ENCODE data around the gene TNRC18.

The TNRC18 gene

DNA sequence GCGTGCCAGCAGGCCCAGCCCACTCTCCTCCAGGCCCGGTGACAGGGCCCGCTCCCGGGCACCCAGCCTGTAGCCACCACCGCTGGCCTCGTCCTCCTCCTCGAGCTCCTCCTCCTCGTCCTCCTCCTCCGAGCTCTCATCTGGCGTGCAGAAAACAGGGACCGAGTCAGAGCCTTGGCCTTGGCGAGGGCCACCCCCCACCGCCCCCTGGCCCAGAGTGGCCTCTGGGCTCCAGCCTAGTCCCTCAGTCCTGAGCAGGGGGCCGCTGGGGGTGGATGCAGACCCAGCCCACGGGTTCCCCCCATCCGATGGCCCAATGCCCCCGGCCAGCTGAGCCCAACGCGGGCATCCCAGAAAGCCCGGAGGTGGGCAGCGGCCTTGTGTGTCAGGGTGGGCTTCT is 78.0 kb downstream of the TNRC18 start:
- Histone ChIP-seq H4K12ac (ENCODE audit: low read depth, low read length) (no peak overlapping the region), H3K4me2 (ENCODE audit: low read length) (no peak overlapping the region), H2BK5ac (ENCODE audit: low read depth, low read length, poor library complexity) (no peak overlapping the region), H3K27me3 (ENCODE audit: insufficient read depth, low read length) (no peaks in the 10 kb centered on the region), H4K8ac (ENCODE audit: low read depth, low read length) (no peak overlapping the region), H3K23ac (ENCODE audit: low read length) (no peak overlapping the region), H3K9me3 (ENCODE audit: insufficient read depth, low read depth, low read length) (peaks cover 13% of the 10 kb centered on the region), H3K27ac (ENCODE audit: low read depth, low read length) (no peak overlapping the region), H4K91ac (ENCODE audit: low read depth, low read length) (no peak overlapping the region), H2BK120ac (ENCODE audit: insufficient read depth, low read length, poor library complexity) (no peak overlapping the region), H3K18ac (ENCODE audit: low read length) (no peak overlapping the region), H3K4me3 (ENCODE audit: low read depth, low read length) (no peak overlapping the region), H3K4ac (ENCODE audit: low read depth, low read length) (no peak overlapping the region), H3K4me1 (ENCODE audit: control insufficient read depth in 1 of 2, insufficient read depth in 2 of 2, low read length in 2 of 2) (peaks cover 12 to 13% of the 10 kb centered on the region in 2 experiments), H3K79me1 (ENCODE audit: low read length) (peaks cover 2% of the 10 kb centered on the region), H2AK5ac (ENCODE audit: low read length) (no peak overlapping the region), H3K36me3 (ENCODE audit: control insufficient read depth in 1 of 2, insufficient read depth in 2 of 2, low read length in 2 of 2) (peaks cover 42 to 47% of the 10 kb centered on the region in 2 experiments), H2BK12ac (ENCODE audit: low read length) (no peak overlapping the region), H2AFZ (ENCODE audit: insufficient read depth, low read length, poor library complexity) (no peak overlapping the region), H3K9ac (ENCODE audit: low read length) (no peak overlapping the region), H3K14ac (ENCODE audit: low read length) (no peak overlapping the region), H3K79me2 (ENCODE audit: control insufficient read depth, insufficient read depth, low read length, poor library complexity) (no peaks in the 10 kb centered on the region)
- WGBS (ENCODE audit: extremely low coverage, insufficient coverage, insufficient read length): no CpG with 5 or more reads among the region's 21 CpGs
- no peak for DNase-seq

DNA sequence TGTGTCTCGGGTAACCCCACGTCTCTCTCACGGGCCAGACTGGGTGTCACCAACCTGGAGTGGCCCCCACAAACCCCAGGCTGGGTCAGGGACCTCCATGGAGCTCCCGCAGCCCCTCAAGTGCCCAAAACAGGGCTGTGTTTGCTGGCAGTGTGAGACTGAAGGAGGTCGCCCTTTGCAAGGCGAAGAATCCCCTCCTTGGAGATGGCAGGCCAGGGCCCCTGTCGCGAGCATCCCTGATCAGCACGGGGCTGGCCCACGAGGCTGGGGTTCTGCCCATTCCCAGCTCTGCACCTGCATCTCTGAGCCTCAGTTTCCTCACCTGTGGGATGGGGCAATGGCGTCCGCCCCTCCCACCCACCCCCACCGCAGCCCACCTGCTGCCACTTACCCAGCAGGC is 78.5 kb downstream of the TNRC18 start:
- H3K4me2 ChIP-seq (ENCODE audit: low read length): no peak overlapping the region
- peaks cover 2% of the 10 kb centered on the region for H3K79me1 ChIP-seq (ENCODE audit: low read length)
- H3K23ac ChIP-seq (ENCODE audit: low read length): no peak overlapping the region
- H2BK12ac ChIP-seq (ENCODE audit: low read length): no peak overlapping the region
- no peak overlapping the region for H2AK5ac ChIP-seq (ENCODE audit: low read length)
- H3K27ac ChIP-seq (ENCODE audit: low read depth, low read length): no peak overlapping the region
- no peak overlapping the region for H3K9ac ChIP-seq (ENCODE audit: low read length)
- H3K36me3 ChIP-seq (ENCODE audit: control insufficient read depth in 1 of 2, insufficient read depth in 2 of 2, low read length in 2 of 2): peaks cover 42 to 48% of the 10 kb centered on the region in 2 experiments
- H3K9me3 ChIP-seq (ENCODE audit: insufficient read depth, low read depth, low read length): peaks cover 13% of the 10 kb centered on the region
- H3K27me3 ChIP-seq (ENCODE audit: insufficient read depth, low read length): no peaks in the 10 kb centered on the region
- H4K8ac ChIP-seq (ENCODE audit: low read depth, low read length): no peak overlapping the region
- H2BK120ac ChIP-seq (ENCODE audit: insufficient read depth, low read length, poor library complexity): no peak overlapping the region
- H3K18ac ChIP-seq (ENCODE audit: low read length): no peak overlapping the region
- no peak overlapping the region for H4K12ac ChIP-seq (ENCODE audit: low read depth, low read length)
- H3K4ac ChIP-seq (ENCODE audit: low read depth, low read length): no peak overlapping the region
- no CpG with 5 or more reads among the region's 13 CpGs for WGBS (ENCODE audit: extremely low coverage, insufficient coverage, insufficient read length)
- no peak overlapping the region for H4K91ac ChIP-seq (ENCODE audit: low read depth, low read length)
- H3K4me3 ChIP-seq (ENCODE audit: low read depth, low read length): no peak overlapping the region
- H3K4me1 ChIP-seq (ENCODE audit: control insufficient read depth in 1 of 2, insufficient read depth in 2 of 2, low read length in 2 of 2): peaks cover 7 to 8% of the 10 kb centered on the region in 2 experiments
- no peak overlapping the region for H2AFZ ChIP-seq (ENCODE audit: insufficient read depth, low read length, poor library complexity)
- no peak overlapping the region for H3K14ac ChIP-seq (ENCODE audit: low read length)
- no peak for DNase-seq
- no peak overlapping the region for H2BK5ac ChIP-seq (ENCODE audit: low read depth, low read length, poor library complexity)
- no peaks in the 10 kb centered on the region for H3K79me2 ChIP-seq (ENCODE audit: control insufficient read depth, insufficient read depth, low read length, poor library complexity)

DNA sequence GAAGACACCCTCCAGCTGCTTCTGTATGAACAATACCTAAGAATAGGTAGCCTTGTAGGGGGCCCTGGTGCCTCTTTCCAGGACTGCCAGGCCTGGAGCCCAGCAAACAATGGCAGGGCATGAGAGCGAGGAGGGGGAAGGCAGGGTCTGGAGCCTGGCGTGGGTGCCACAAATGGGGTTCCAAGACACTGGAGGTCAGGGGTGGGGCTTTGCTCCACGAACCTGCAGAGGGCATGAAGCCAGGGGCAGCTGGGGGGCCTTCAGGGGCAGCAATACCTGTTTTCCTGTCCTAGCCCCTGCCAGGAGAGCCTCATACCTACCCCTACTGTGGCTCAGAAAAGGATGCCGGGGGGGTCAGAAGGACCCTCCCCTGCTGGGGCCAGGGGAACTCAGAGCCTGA is 79.3 kb downstream of the TNRC18 start:
- H2BK5ac ChIP-seq (ENCODE audit: low read depth, low read length, poor library complexity): no peak overlapping the region
- no peak overlapping the region for H3K18ac ChIP-seq (ENCODE audit: low read length)
- peaks cover 44 to 52% of the 10 kb centered on the region in 2 experiments for H3K36me3 ChIP-seq (ENCODE audit: control insufficient read depth in 1 of 2, insufficient read depth in 2 of 2, low read length in 2 of 2)
- no peak overlapping the region for H2AK5ac ChIP-seq (ENCODE audit: low read length)
- H3K4me3 ChIP-seq (ENCODE audit: low read depth, low read length): no peak overlapping the region
- no peak overlapping the region for H3K23ac ChIP-seq (ENCODE audit: low read length)
- no CpG with 5 or more reads among the region's 4 CpGs for WGBS (ENCODE audit: extremely low coverage, insufficient coverage, insufficient read length)
- DNase-seq: no peak
- H3K9ac ChIP-seq (ENCODE audit: low read length): no peak overlapping the region
- no peak overlapping the region for H2BK120ac ChIP-seq (ENCODE audit: insufficient read depth, low read length, poor library complexity)
- no peak overlapping the region for H2BK12ac ChIP-seq (ENCODE audit: low read length)
- no peak overlapping the region for H3K27ac ChIP-seq (ENCODE audit: low read depth, low read length)
- H3K4ac ChIP-seq (ENCODE audit: low read depth, low read length): no peak overlapping the region
- no peak overlapping the region for H4K91ac ChIP-seq (ENCODE audit: low read depth, low read length)
- H3K14ac ChIP-seq (ENCODE audit: low read length): no peak overlapping the region
- H3K27me3 ChIP-seq (ENCODE audit: insufficient read depth, low read length): no peaks in the 10 kb centered on the region
- no peaks in the 10 kb centered on the region for H3K79me1 ChIP-seq (ENCODE audit: low read length)
- no peak overlapping the region for H4K8ac ChIP-seq (ENCODE audit: low read depth, low read length)
- H4K12ac ChIP-seq (ENCODE audit: low read depth, low read length): no peak overlapping the region
- no peak overlapping the region for H2AFZ ChIP-seq (ENCODE audit: insufficient read depth, low read length, poor library complexity)
- peaks cover 13% of the 10 kb centered on the region for H3K9me3 ChIP-seq (ENCODE audit: insufficient read depth, low read depth, low read length)
- peaks cover 3 to 4% of the 10 kb centered on the region in 2 experiments for H3K4me1 ChIP-seq (ENCODE audit: control insufficient read depth in 1 of 2, insufficient read depth in 2 of 2, low read length in 2 of 2)
- H3K79me2 ChIP-seq (ENCODE audit: control insufficient read depth, insufficient read depth, low read length, poor library complexity): no peaks in the 10 kb centered on the region
- H3K4me2 ChIP-seq (ENCODE audit: low read length): no peak overlapping the region

DNA sequence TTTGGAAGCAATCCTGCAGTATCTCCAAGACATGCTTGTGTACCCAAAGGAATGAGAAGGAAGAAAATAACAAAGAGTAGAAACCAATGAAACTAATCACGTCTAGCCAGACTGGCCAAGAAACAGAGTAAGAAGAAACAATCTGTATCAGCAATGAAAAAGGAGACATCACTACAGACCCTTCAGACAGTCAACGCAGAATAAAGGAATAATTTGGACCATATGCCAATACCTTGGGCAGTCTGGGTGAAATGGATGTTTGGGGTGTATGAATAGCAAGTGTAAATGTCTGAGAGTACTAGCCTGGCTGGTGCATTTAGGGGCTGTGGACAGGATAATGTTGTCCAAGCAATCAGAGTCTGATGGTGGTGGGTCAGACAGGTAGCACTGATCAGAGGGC is 79.8 kb downstream of the TNRC18 start:
- no peaks in the 10 kb centered on the region for H3K27me3 ChIP-seq (ENCODE audit: insufficient read depth, low read length)
- no CpG with 5 or more reads among the region's 2 CpGs for WGBS (ENCODE audit: extremely low coverage, insufficient coverage, insufficient read length)
- H4K8ac ChIP-seq (ENCODE audit: low read depth, low read length): no peak overlapping the region
- H3K9me3 ChIP-seq (ENCODE audit: insufficient read depth, low read depth, low read length): peaks cover 13% of the 10 kb centered on the region
- no peak overlapping the region for H3K9ac ChIP-seq (ENCODE audit: low read length)
- H2BK120ac ChIP-seq (ENCODE audit: insufficient read depth, low read length, poor library complexity): no peak overlapping the region
- H2BK12ac ChIP-seq (ENCODE audit: low read length): no peak overlapping the region
- no peak overlapping the region for H2BK5ac ChIP-seq (ENCODE audit: low read depth, low read length, poor library complexity)
- H3K14ac ChIP-seq (ENCODE audit: low read length): no peak overlapping the region
- no peak overlapping the region for H4K12ac ChIP-seq (ENCODE audit: low read depth, low read length)
- no peak overlapping the region for H4K91ac ChIP-seq (ENCODE audit: low read depth, low read length)
- H2AFZ ChIP-seq (ENCODE audit: insufficient read depth, low read length, poor library complexity): no peak overlapping the region
- H3K36me3 ChIP-seq (ENCODE audit: control insufficient read depth in 1 of 2, insufficient read depth in 2 of 2, low read length in 2 of 2): peaks cover 47 to 54% of the 10 kb centered on the region in 2 experiments
- DNase-seq: no peak
- H2AK5ac ChIP-seq (ENCODE audit: low read length): no peak overlapping the region
- no peak overlapping the region for H3K4ac ChIP-seq (ENCODE audit: low read depth, low read length)
- no peaks in the 10 kb centered on the region for H3K79me1 ChIP-seq (ENCODE audit: low read length)
- H3K4me3 ChIP-seq (ENCODE audit: low read depth, low read length): no peak overlapping the region
- H3K27ac ChIP-seq (ENCODE audit: low read depth, low read length): no peak overlapping the region
- H3K4me1 ChIP-seq (ENCODE audit: control insufficient read depth in 1 of 2, insufficient read depth in 2 of 2, low read length in 2 of 2): peaks cover under 1% of the 10 kb centered on the region in 2 experiments
- no peak overlapping the region for H3K4me2 ChIP-seq (ENCODE audit: low read length)
- no peaks in the 10 kb centered on the region for H3K79me2 ChIP-seq (ENCODE audit: control insufficient read depth, insufficient read depth, low read length, poor library complexity)
- no peak overlapping the region for H3K23ac ChIP-seq (ENCODE audit: low read length)
- H3K18ac ChIP-seq (ENCODE audit: low read length): no peak overlapping the region
